AG10803 (cell line): ENCODE measurements around the gene DEAF1.

Experiments
- DNase-seq: peaks from one replicate; pipeline ENCODE4 v3.0.0; 2010; ENCODE audit warnings: low read depth
- H3K4me3 ChIP-seq: 2 replicates; pipeline ENCODE4 v1.5.1; 2011; ENCODE audit warnings: mild to moderate bottlenecking, low read length, control low read depth
- TF ChIP-seq, protein P1 (sequence below): conservative IDR thresholded peaks from 2 replicates; pipeline ENCODE4 v1.5.1; 2011; ENCODE audit warnings: mild to moderate bottlenecking, low read length, control low read depth, inconsistent platforms

The DEAF1 gene

DNA sequence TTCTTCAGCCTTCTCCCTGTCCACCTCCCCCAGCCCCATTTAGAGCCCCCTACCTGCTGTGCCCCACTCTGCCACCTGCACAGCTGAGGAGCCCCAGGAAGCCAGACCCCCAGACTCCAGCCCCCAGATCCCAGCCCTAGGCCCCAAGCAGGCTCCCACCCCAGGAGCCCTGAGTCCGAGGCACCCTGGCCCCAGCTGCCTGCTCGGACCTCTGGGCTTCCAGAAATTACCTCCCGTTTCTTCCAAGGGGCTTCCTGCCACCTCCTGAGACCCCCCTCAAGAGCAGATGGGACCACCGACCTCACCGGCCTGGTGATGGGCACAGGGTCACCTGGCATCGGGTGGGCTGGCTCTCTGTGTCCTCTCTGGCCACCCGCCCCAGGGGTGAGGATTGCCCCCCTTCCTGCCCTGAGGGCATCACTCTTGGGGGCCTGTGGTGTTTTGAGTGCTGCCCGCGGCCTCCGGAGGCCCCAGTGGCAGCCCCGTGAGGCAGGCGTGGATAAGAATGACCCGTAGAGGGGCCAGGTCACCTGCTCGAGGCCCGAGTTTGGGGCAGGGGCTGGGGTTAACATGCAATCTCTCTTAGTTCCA is 34.0 kb upstream of the DEAF1 start:
- no peak overlapping the region for H3K4me3 ChIP-seq
- TF ChIP-seq, protein P1, sequence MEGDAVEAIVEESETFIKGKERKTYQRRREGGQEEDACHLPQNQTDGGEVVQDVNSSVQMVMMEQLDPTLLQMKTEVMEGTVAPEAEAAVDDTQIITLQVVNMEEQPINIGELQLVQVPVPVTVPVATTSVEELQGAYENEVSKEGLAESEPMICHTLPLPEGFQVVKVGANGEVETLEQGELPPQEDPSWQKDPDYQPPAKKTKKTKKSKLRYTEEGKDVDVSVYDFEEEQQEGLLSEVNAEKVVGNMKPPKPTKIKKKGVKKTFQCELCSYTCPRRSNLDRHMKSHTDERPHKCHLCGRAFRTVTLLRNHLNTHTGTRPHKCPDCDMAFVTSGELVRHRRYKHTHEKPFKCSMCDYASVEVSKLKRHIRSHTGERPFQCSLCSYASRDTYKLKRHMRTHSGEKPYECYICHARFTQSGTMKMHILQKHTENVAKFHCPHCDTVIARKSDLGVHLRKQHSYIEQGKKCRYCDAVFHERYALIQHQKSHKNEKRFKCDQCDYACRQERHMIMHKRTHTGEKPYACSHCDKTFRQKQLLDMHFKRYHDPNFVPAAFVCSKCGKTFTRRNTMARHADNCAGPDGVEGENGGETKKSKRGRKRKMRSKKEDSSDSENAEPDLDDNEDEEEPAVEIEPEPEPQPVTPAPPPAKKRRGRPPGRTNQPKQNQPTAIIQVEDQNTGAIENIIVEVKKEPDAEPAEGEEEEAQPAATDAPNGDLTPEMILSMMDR, result no peak
- no peak for DNase-seq

DNA sequence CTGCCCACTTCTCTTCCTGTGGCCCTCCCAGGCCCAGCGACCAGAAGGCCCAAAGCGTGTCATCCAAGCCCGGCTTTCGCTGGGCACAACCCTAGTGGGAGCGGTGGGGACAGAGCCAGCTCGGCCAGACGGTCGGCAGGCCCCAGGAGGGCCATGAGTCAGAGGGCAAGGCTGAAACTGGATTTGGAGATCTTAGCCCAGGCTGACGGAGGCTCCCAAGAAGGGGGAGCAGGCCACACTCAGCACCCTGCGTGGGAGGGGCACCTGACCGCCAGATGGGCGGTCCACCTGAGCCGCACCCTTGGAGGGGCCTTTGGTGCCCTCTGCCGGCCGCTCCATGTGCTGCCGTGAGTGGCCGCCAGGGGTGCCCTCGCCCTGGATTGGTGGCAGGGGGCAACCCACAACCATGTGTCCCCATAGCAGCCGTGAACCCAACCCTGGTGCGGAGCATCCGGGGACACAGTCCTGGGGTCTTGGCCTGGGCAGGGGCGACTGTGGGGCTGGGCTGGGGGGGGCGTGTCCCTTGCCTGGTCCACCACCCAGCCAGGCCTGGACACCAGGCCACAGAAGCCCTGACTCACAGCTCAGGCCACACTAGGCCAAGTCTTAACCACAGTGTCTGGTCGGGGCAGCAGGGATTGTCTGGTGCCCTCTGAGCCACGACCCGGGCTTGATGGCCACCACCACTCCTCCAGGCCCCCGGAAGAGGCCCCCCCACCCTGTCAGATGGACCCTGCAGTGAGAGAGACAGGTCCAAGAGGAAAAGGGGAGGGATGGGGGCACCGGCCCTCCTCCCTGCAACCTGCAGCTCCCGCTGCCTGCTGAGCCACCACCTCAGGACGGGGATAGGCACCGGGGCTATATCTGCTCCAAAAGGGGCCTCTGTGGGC is 33.1 kb upstream of the DEAF1 start:
- no peak overlapping the region for H3K4me3 ChIP-seq
- TF ChIP-seq, protein P1, result peak; percentile 92
- peak; percentile 92 for DNase-seq

DNA sequence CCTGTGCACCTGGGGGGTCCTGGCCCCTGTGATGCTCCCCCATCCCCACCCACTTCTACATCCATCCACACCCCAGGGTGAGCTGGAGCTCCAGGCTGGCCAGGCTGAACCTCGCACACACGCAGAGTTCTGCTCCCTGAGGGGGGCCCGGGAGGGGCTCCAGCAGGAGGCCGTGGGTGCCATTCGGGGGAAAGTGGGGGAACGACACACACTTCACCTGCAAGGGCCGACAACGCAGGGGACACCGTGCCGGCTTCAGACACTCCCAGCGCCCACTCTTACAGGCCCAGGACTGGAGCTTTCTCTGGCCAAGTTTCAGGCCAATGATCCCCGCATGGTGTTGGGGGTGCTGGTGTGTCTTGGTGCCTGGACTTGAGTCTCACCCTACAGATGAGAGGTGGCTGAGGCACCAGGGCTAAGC is 32.3 kb upstream of the DEAF1 start:
- TF ChIP-seq, protein P1, result no peak
- no peak overlapping the region for H3K4me3 ChIP-seq

DNA sequence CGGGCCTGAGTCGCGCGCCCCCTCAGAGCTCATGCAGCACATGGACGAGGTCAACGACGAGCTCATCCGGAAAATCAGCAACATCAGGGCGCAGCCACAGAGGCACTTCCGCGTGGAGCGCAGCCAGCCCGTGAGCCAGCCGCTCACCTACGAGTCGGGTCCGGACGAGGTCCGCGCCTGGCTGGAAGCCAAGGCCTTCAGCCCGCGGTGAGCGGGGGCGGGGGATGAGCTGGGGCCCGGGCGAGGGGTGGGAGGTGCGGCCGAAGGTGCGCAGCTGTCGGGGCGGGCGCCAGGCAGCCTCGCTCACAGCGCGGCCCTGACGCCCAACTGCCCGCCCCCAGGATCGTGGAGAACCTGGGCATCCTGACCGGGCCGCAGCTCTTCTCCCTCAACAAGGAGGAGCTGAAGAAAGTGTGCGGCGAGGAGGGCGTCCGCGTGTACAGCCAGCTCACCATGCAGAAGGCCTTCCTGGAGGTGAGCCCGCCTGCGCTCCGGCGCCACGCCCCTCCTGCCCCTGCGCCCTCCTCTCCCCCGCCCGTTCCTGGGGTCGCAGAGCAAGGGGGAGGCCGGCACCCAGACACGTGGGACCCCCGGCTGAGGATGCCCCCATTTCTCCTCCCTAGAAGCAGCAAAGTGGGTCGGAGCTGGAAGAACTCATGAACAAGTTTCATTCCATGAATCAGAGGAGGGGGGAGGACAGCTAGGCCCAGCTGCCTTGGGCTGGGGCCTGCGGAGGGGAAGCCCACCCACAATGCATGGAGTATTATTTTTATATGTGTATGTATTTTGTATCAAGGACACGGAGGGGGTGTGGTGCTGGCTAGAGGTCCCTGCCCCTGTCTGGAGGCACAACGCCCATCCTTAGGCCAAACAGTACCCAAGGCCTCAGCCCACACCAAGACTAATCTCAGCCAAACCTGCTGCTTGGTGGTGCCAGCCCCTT is 31.5 kb upstream of the DEAF1 start:
- TF ChIP-seq, protein P1, result no peak
- H3K4me3 ChIP-seq, result no peak overlapping the region
- no peak for DNase-seq

More for the DNA sequence above, 32.3 kb upstream of the DEAF1 start:
- no peak for DNase-seq

DNA sequence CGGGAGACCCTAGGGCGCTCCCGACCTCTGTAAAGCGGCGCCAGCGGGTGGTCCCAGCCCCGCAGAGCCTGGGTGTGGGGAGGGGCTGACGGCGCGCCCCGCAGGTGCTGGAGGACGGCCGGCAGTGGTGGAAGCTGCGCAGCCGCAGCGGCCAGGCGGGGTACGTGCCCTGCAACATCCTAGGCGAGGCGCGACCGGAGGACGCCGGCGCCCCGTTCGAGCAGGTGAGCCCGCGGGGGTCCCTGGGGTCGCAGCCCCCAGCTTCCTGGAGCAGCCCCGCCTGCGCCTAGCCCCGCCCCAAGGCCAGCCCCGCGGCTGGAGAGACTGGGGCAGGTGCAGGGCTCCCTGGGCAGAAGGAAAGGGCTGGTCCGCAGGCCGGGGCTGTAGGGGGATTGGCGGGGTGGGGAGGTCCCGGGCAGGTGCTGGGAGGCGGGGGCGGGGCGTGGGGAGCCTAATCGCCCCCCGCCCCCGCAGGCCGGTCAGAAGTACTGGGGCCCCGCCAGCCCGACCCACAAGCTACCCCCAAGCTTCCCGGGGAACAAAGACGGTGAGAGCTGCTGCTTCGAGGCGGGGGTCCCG is 30.7 kb upstream of the DEAF1 start:
- DNase-seq, result no peak
- TF ChIP-seq, protein P1, result no peak
- no peak overlapping the region for H3K4me3 ChIP-seq

DNA sequence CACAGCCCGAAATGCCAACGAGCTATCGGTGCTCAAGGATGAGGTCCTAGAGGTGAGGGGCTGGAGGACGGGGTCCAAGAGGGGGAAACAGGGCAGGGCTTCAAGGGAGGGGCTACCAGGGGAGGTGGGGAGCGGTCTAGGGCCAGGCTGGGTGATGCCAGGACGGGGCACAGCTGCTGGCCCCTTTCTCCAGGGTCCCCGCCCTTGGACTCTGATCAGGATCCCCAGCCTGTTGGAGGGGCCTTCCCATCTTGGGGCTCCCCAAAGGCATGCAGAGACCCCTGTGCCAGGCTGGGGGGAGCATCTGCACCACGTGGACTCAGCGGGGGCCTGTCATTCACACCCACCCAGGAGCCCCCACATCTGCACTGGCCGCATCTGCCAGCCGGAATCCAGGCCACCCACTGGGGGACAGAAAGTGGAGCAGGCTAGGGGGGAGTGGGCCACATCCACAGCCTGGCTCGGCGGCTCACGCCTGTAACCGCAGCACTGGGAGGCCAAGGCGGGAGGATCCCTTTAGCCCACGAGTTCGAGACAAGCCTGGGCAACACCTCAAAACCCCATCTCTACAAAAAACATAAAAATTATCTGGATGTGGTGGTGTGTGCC is 29.9 kb upstream of the DEAF1 start:
- TF ChIP-seq, protein P1, result no peak
- H3K4me3 ChIP-seq, result no peak overlapping the region
- no peak for DNase-seq
